ENCODE measurements around the gene EFCAB11.
"Not testable (repeated sequence)": the region's sequence is repeated elsewhere in the genome, so short reads cannot be mapped to it uniquely, and the experiment has no call there.

GRCh38 chr14:89874091-89874490 is 80.4 kb downstream of the EFCAB11 start:
- TF ChIP-seq POLR2A, CTCF (IDR thresholded peaks at IDR 0.05): not testable (repeated sequence)

All from esophagus squamous epithelium (tissue), 4 donors.